Glutamatergic neuron (in vitro differentiated cells): ENCODE measurements around the gene TBC1D21. TPM values are rescaled to one million over a fixed set of nuclear protein-coding genes. Genes with fewer than 3 reads are reported as not detected.

Experiments used
- DNase-seq: peaks from one replicate; pipeline ENCODE4 v3.0.0; 2022
- H3K27ac Mint-ChIP-seq: one replicate; pipeline ENCODE4 v1.8.0; 2020; ENCODE audit warnings: mild to moderate bottlenecking, mixed read lengths, inconsistent platforms; ENCODE audit not compliant: unreplicated experiment
- H3K27me3 Mint-ChIP-seq: one replicate; pipeline ENCODE4 v1.8.0; 2020; ENCODE audit warnings: mild to moderate bottlenecking, moderate library complexity, mixed read lengths, inconsistent platforms; ENCODE audit not compliant: unreplicated experiment
- H3K36me3 Mint-ChIP-seq: one replicate; pipeline ENCODE4 v1.8.0; 2020; ENCODE audit warnings: mild to moderate bottlenecking, mixed read lengths, inconsistent platforms; ENCODE audit not compliant: unreplicated experiment
- H3K4me1 Mint-ChIP-seq: one replicate; pipeline ENCODE4 v1.8.0; 2020; ENCODE audit warnings: mild to moderate bottlenecking, low read depth, mixed read lengths, inconsistent platforms; ENCODE audit not compliant: unreplicated experiment
- H3K4me3 Mint-ChIP-seq: one replicate; pipeline ENCODE4 v1.8.0; 2020; ENCODE audit warnings: mild to moderate bottlenecking, mixed read lengths, inconsistent platforms; ENCODE audit not compliant: unreplicated experiment
- H3K9me3 Mint-ChIP-seq: one replicate; pipeline ENCODE4 v1.8.0; 2020; ENCODE audit warnings: mild to moderate bottlenecking, moderate library complexity, mixed read lengths, inconsistent platforms; ENCODE audit not compliant: unreplicated experiment
- CTCF ChIP-seq: fragments of 200-600 bp; sonication (generic); IDR thresholded peaks from one replicate; pipeline ENCODE4 v1.5.0; 2021; ENCODE audit not compliant: partially characterized antibody, unreplicated experiment
- total RNA-seq: library from RNA; stranded (reverse); fragmentation: NEBNext Ultra II Directional; extraction: Animal tissue kit (Norgen Biotek cat#: 25700); gene quantifications from one replicate; pipeline ENCODE4 v1.2.1, GENCODE V29; 2021; ENCODE audit not compliant: unreplicated experiment

The TBC1D21 gene
- total RNA-seq, 1 donor from 2014 or later: not detected

- peaks cover 5% of the 10 kb centered on the region for H3K36me3 Mint-ChIP-seq
- H3K4me1 Mint-ChIP-seq: no peaks in the 10 kb centered on the region
- peak; percentile 46 for DNase-seq
- no peak overlapping the region for H3K4me3 Mint-ChIP-seq
- peaks cover 2% of the 10 kb centered on the region for H3K9me3 Mint-ChIP-seq
- H3K27me3 Mint-ChIP-seq: peaks cover 8% of the 10 kb centered on the region
- TF ChIP-seq CTCF: no peak
- H3K27ac Mint-ChIP-seq: no peak overlapping the region
Observed at GRCh38 chr15:73838831-73839426, 34.4 kb upstream of the TBC1D21 start.

- Mint-ChIP-seq H3K4me3 (no peak overlapping the region), H3K36me3 (peaks cover 5% of the 10 kb centered on the region), H3K27me3 (peaks cover 8% of the 10 kb centered on the region), H3K9me3 (peaks cover 2% of the 10 kb centered on the region), H3K27ac (no peak overlapping the region), H3K4me1 (no peaks in the 10 kb centered on the region)
- no peak for DNase-seq
- TF ChIP-seq CTCF: no peak
Observed at GRCh38 chr15:73839699-73840377, 33.5 kb upstream of the TBC1D21 start.

- H3K4me1 Mint-ChIP-seq: no peaks in the 10 kb centered on the region
- H3K27me3 Mint-ChIP-seq: peaks cover 8% of the 10 kb centered on the region
Observed at GRCh38 chr15:73840771-73841170, 32.6 kb upstream of the TBC1D21 start.

GRCh38 chr15:73841756-73842725, 31.3 kb upstream of the TBC1D21 start:
- Mint-ChIP-seq H3K27me3 (peaks cover 5% of the 10 kb centered on the region), H3K9me3 (peaks cover 2% of the 10 kb centered on the region), H3K4me3 (no peak overlapping the region), H3K4me1 (no peaks in the 10 kb centered on the region), H3K27ac (no peak overlapping the region), H3K36me3 (peaks cover 5% of the 10 kb centered on the region)
- no peak for DNase-seq
- TF ChIP-seq CTCF: no peak

More at GRCh38 chr15:73840771-73841170, 32.6 kb upstream of the TBC1D21 start:
- Mint-ChIP-seq H3K36me3 (peaks cover 5% of the 10 kb centered on the region), H3K4me3 (no peak overlapping the region), H3K27ac (no peak overlapping the region), H3K9me3 (peaks cover 2% of the 10 kb centered on the region)
- TF ChIP-seq CTCF: no peak
- no peak for DNase-seq
